Stimulated activated CD4-positive, alpha-beta T cell treated with anti-CD3 and anti-CD28 coated beads, Interleukin-12 subunit alpha, Interleukin-12 subunit beta, amount 100 ng/mL, for 24 hours (primary cell): Measurements from ENCODE around the gene USP10.

Experiments used
- DNase-seq, 2 experiments: peaks; one replicate each; pipeline ENCODE4 v3.0.0-alpha.2; 2020; ENCODE audit warnings: low read depth in 2 of 2

USP10 gene

GRCh38 chr16:84822990-84823389, 123.2 kb downstream of the USP10 start:
- DNase-seq: no peak

DNA sequence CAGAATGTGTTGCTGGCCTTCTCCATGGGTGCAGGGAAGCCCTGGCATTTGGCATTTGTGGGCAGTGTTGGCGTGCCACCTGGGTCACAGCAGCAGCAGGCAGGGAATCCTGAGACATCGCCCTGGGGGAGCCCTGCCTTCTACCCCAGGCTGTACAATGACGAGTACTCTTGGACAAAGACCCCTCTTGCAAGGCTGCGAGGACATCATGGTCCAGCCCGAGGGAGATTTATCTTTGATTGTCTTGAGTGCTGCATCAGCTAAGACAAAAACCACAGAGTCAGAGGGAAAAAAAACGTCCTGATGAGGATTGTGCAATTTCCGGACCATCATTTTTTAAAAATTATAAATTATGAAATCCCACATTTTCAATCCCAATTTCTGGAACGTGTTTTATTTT, 123.7 kb downstream of the USP10 start:
- no peak for DNase-seq

DNA sequence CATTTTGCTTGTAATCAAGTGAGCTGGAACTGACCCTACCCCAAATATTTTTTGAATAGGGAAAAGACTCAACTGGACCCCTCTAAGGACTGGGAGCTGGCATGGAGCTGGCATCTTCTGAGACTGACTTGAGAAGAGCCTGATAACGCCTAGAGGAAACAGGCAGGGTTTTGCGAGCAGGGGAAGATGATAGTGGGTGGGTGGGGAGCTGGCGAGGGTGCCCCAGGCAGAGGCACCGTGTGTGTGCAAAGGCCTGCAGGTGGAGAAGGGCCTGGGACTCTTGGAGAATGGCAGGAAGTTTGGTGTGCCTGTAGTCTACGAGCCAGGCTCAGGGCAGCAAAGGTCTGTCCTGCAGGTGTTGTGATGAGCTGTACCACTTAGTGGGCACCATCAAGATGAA, 124.1 kb downstream of the USP10 start:
- no peak for DNase-seq

- no peak for DNase-seq
Observed at GRCh38 chr16:84825896-84826557, 126.2 kb downstream of the USP10 start.

DNA sequence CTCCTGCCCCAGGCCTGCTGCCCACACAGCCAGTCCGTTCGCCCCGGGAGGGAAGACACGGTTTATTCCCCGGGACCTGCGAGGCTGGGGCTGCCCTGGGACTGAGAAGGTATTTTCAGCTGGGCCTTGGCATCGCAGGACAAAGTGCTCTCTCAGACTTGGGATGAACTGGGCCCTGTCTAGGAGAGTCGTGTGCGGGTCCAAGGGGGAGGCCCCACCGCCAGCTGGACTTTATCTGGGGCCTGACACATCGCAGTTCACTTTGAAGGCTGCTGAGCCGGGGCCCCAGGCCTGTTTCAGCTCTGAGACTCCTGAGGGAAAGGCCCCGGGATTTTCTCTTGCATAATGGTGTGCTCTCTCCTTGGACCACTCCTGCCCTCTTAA, 126.8 kb downstream of the USP10 start:
- no peak for DNase-seq

GRCh38 chr16:84827131-84827574, 127.4 kb downstream of the USP10 start:
- no peak for DNase-seq

GRCh38 chr16:84827897-84828296, 128.1 kb downstream of the USP10 start:
- no peak for DNase-seq

GRCh38 chr16:84828322-84828721, 128.5 kb downstream of the USP10 start:
- DNase-seq: no peak
